Measurements from ENCODE around the gene NTSR1.

DNA sequence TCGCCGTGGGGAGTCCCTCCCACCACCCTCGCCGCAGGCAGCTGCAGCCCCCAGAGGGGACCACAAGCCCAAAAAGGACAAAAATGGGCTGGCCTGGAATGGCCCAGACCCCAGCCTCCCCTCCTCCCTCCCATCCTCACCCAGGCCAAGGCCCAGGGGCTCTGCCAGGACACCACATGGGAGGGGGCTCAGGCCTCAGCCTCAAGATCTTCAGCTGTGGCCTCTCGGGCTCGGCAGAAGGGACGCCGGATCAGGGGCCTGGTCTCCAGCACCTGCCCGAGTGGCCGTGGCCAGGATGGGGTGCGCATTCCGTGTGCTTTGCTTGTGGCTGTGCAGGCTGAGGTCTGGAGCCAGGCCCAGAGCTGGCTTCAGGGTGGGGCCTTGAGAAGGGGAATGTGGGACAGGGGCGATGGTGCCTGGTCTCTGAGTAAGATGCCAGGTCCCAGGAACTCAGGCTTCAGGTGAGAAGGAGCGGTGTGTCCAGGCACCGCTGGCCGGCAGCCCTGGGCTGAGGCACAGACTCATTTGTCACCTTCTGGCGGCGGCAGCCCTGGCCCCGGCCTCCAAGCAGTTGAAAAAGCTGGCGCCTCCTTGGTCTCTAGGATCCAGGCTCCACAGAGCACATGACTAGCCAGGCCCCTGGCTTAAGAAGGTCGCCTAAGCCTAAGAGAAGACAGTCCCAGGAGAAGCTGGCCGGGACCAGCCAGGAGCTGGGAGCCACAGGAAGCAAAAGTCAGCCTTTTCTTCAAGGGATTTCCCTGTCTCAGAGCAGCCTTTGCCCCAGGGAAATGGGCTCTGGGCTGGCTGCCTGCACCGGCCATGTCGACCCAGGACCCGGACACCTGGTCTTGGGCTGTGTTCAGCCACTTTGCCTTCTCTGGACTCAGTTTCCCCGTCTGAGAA, 52.5 kb downstream of the NTSR1 start:
- TF ChIP-seq, protein P1, sequence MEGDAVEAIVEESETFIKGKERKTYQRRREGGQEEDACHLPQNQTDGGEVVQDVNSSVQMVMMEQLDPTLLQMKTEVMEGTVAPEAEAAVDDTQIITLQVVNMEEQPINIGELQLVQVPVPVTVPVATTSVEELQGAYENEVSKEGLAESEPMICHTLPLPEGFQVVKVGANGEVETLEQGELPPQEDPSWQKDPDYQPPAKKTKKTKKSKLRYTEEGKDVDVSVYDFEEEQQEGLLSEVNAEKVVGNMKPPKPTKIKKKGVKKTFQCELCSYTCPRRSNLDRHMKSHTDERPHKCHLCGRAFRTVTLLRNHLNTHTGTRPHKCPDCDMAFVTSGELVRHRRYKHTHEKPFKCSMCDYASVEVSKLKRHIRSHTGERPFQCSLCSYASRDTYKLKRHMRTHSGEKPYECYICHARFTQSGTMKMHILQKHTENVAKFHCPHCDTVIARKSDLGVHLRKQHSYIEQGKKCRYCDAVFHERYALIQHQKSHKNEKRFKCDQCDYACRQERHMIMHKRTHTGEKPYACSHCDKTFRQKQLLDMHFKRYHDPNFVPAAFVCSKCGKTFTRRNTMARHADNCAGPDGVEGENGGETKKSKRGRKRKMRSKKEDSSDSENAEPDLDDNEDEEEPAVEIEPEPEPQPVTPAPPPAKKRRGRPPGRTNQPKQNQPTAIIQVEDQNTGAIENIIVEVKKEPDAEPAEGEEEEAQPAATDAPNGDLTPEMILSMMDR (IDR thresholded peaks at IDR 0.05): no peak
- TF ChIP-seq POLR2A (IDR thresholded peaks at IDR 0.05): no peak

All from testis (tissue), 2 donors.